ENCODE measurements around the gene STX1B.

The STX1B gene

GRCh38 chr16:31001507-31002249, 8.8 kb downstream of the STX1B start:
- Mint-ChIP-seq H3K4me1 (peaks cover 42% of the 10 kb centered on the region), H3K27ac (peak overlapping the region; percentile 59 to 90 (median 70))
- TF ChIP-seq CTCF (IDR thresholded peaks at IDR 0.05; ENCODE audit: unreplicated experiment in 3 of 3): no peak

GRCh38 chr16:31000671-31001382, 9.6 kb downstream of the STX1B start:
- H3K4me1 Mint-ChIP-seq: peaks cover 39% of the 10 kb centered on the region
- H3K9me3 Mint-ChIP-seq: no peaks in the 10 kb centered on the region
- H3K4me3 Mint-ChIP-seq: no peak overlapping the region
- peaks cover 4% of the 10 kb centered on the region for H3K36me3 Mint-ChIP-seq (ENCODE audit: low read depth)
- no peak overlapping the region for H3K27ac Mint-ChIP-seq
- H3K27me3 Mint-ChIP-seq (ENCODE audit: low read depth): peaks cover 9% of the 10 kb centered on the region
- no peak for TF ChIP-seq CTCF (IDR thresholded peaks at IDR 0.05; ENCODE audit: unreplicated experiment in 3 of 3)

More at GRCh38 chr16:31001507-31002249, 8.8 kb downstream of the STX1B start:
- Mint-ChIP-seq H3K36me3 (ENCODE audit: low read depth) (no peaks in the 10 kb centered on the region), H3K27me3 (ENCODE audit: low read depth) (peaks cover 4% of the 10 kb centered on the region), H3K4me3 (peak overlapping the region in 1 of 3 experiments; percentile 21), H3K9me3 (no peaks in the 10 kb centered on the region)

DNA sequence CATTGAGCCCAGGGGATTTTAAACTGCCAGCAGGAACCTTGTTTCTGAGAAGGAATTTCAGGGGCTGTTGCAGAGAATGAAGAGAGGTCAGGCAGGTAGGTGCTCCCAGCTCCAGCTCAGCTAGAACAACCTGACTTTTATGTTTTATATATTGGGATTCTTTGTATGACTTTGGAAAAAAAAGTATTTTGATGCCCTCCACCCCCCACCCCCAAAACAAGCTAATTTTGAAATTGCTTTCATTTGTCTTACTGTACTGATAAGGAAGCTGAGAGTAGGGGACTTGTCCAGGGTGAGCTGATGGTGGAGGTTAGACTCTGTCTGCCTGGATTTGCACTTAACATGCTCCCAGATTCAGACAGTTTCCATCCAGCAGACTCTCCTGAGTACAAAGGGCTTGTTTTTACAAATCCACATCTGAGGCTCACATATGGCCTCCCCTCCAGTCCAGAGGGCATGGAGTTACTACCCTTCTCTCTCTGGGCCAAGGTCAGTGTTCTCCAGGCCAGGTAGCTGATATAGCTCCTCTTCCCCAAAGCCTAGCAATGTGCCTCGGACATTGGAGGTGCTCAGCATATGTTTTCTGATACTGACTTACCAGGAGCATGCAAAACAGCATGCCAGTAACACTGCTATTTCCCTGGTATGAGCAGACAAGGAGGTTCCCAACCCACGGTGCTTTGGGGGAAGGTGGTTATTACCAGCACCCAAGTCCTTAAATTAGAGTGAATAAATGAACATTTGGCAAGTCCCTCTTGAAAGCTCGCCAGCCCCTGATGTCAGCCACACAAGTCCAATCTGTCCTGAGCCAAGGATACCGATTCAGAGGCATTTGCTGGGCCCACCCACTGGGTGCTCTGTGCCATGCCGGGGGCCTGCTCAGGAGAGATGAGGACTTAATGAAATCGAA, 11.3 kb downstream of the STX1B start:
- Mint-ChIP-seq H3K4me1 (peaks cover 35% of the 10 kb centered on the region), H3K36me3 (ENCODE audit: low read depth) (peaks cover 4% of the 10 kb centered on the region), H3K9me3 (no peaks in the 10 kb centered on the region), H3K27ac (peak overlapping the region in 2 of 3 experiments; percentile 17 to 37), H3K27me3 (ENCODE audit: low read depth) (peaks cover 9% of the 10 kb centered on the region), H3K4me3 (peak overlapping the region in 1 of 3 experiments; percentile 38)
- TF ChIP-seq CTCF (IDR thresholded peaks at IDR 0.05; ENCODE audit: unreplicated experiment in 3 of 3): no peak

- peak overlapping the region; percentile 57 to 62 (median 58) for H3K4me3 Mint-ChIP-seq
- TF ChIP-seq CTCF (IDR thresholded peaks at IDR 0.05; ENCODE audit: unreplicated experiment in 3 of 3): no peak
- H3K9me3 Mint-ChIP-seq: no peaks in the 10 kb centered on the region
- no peak overlapping the region for H3K27ac Mint-ChIP-seq
- peaks cover 9% of the 10 kb centered on the region for H3K27me3 Mint-ChIP-seq (ENCODE audit: low read depth)
- H3K36me3 Mint-ChIP-seq (ENCODE audit: low read depth): peaks cover 4% of the 10 kb centered on the region
- peaks cover 25% of the 10 kb centered on the region for H3K4me1 Mint-ChIP-seq
Observed at GRCh38 chr16:30997725-30998711, 12.4 kb downstream of the STX1B start.
